H9 (cell line): ENCODE data around the gene ST3GAL5. TPM values are rescaled to one million over a fixed set of nuclear protein-coding genes. Genes with fewer than 3 reads are reported as not detected.
A peak's percentile ranks its signal among the peaks of the same experiment; 100 is the strongest.

Source experiments
- DNase-seq: peaks from one replicate; pipeline ENCODE4 v3.0.0-alpha.2; 2017
- H2AFZ ChIP-seq: one replicate; pipeline ENCODE4 v1.6.1; 2013; ENCODE audit warnings: mild to moderate bottlenecking, low read length, control low read depth, moderate library complexity
- H2AK5ac ChIP-seq: 2 replicates; pipeline ENCODE4 v1.6.1; 2013; ENCODE audit warnings: low read length, control low read depth, mixed read lengths; ENCODE audit not compliant: insufficient read length
- H2BK120ac ChIP-seq: one replicate; pipeline ENCODE4 v1.6.1; 2013; ENCODE audit warnings: low read depth, mild to moderate bottlenecking, low read length, control low read depth, inconsistent platforms; ENCODE audit not compliant: poor library complexity, severe bottlenecking
- H2BK12ac ChIP-seq: 2 replicates; pipeline ENCODE4 v1.6.1; 2013; ENCODE audit warnings: low read length, control low read depth, mixed read lengths, low read depth; ENCODE audit not compliant: insufficient read length
- H2BK15ac ChIP-seq: 2 replicates; pipeline ENCODE4 v1.6.1; 2013; ENCODE audit warnings: low read depth, low read length, control low read depth
- H2BK20ac ChIP-seq: one replicate; pipeline ENCODE4 v1.6.1; 2013; ENCODE audit warnings: low read depth, mild to moderate bottlenecking, low read length, control low read depth, inconsistent platforms; ENCODE audit not compliant: poor library complexity, severe bottlenecking
- H2BK5ac ChIP-seq: 2 replicates; pipeline ENCODE4 v1.6.1; 2013; ENCODE audit warnings: low read length, control low read depth, mixed read lengths; ENCODE audit not compliant: insufficient read length
- H3K14ac ChIP-seq: 2 replicates; pipeline ENCODE4 v1.6.1; 2013; ENCODE audit warnings: low read length, control low read depth; ENCODE audit not compliant: insufficient read depth
- H3K18ac ChIP-seq: 2 replicates; pipeline ENCODE4 v1.6.1; 2013; ENCODE audit warnings: low read depth, mild to moderate bottlenecking, mixed read lengths, low read length, control low read depth; ENCODE audit not compliant: insufficient read length
- H3K23ac ChIP-seq: 2 replicates; pipeline ENCODE4 v1.6.1; 2013; ENCODE audit warnings: low read length, control low read depth, mixed read lengths, low read depth; ENCODE audit not compliant: insufficient read length
- H3K23me2 ChIP-seq: 2 replicates; pipeline ENCODE4 v1.6.1; 2013; ENCODE audit warnings: low read depth, mild to moderate bottlenecking, mixed read lengths, low read length, control low read depth; ENCODE audit not compliant: insufficient read length, poor library complexity, severe bottlenecking
- H3K27ac ChIP-seq: 2 replicates; pipeline ENCODE4 v1.5.1; 2013; ENCODE audit warnings: low read length, control low read depth, mixed read lengths, low read depth; ENCODE audit not compliant: insufficient read length
- H3K27me3 ChIP-seq: 2 replicates; pipeline ENCODE4 v1.6.1; 2013; ENCODE audit warnings: low read length, control low read depth, inconsistent platforms; ENCODE audit not compliant: insufficient read depth
- H3K4ac ChIP-seq: 2 replicates; pipeline ENCODE4 v1.6.1; 2013; ENCODE audit warnings: low read depth, mild to moderate bottlenecking, control low read depth, inconsistent platforms, low read length, moderate library complexity
- H3K4me1 ChIP-seq: 2 replicates; pipeline ENCODE4 v1.6.1; 2013; ENCODE audit warnings: low read length, control low read depth, inconsistent platforms; ENCODE audit not compliant: insufficient read depth
- H3K4me2 ChIP-seq: 2 replicates; pipeline ENCODE4 v1.6.1; 2013; ENCODE audit warnings: low read length, control low read depth, mixed read lengths; ENCODE audit not compliant: insufficient read length, insufficient read depth
- H3K56ac ChIP-seq: 2 replicates; pipeline ENCODE4 v1.6.1; 2013; ENCODE audit warnings: low read depth, mild to moderate bottlenecking, mixed read lengths, low read length, control low read depth; ENCODE audit not compliant: insufficient read length
- H3K79me1 ChIP-seq: 2 replicates; pipeline ENCODE4 v1.6.1; 2013; ENCODE audit warnings: low read depth, mild to moderate bottlenecking, moderate library complexity, low read length, control low read depth, inconsistent platforms; ENCODE audit not compliant: insufficient read depth, poor library complexity, severe bottlenecking
- H3K79me2 ChIP-seq: 2 replicates; pipeline ENCODE4 v1.6.1; 2013; ENCODE audit warnings: low read length, control low read depth, inconsistent platforms; ENCODE audit not compliant: insufficient read depth
- H3K9ac ChIP-seq: 2 replicates; pipeline ENCODE4 v1.6.1; 2013; ENCODE audit warnings: low read length, control low read depth, mixed read lengths; ENCODE audit not compliant: insufficient read length; ENCODE audit errors: extremely low read depth
- H3K9me3 ChIP-seq: one replicate; pipeline ENCODE4 v1.6.1; 2013; ENCODE audit warnings: low read depth, low read length, inconsistent platforms; ENCODE audit not compliant: control insufficient read depth
- H3T11ph ChIP-seq: one replicate; pipeline ENCODE4 v1.6.1; 2013; ENCODE audit warnings: mild to moderate bottlenecking, low read length, control low read depth, inconsistent platforms
- H4K20me1 ChIP-seq: one replicate; pipeline ENCODE4 v1.6.1; 2013; ENCODE audit not compliant: control insufficient read depth, insufficient read length, insufficient read depth
- H4K5ac ChIP-seq: 2 replicates; pipeline ENCODE4 v1.6.1; 2013; ENCODE audit warnings: low read depth, mild to moderate bottlenecking, mixed read lengths, low read length, control low read depth; ENCODE audit not compliant: insufficient read length
- H4K8ac ChIP-seq: replicated peaks from 2 replicates; pipeline ENCODE4 v1.6.1; 2013; ENCODE audit warnings: low read length, control low read depth, mixed read lengths, low read depth; ENCODE audit not compliant: insufficient read length
- H4K91ac ChIP-seq: 2 replicates; pipeline ENCODE4 v1.6.1; 2013; ENCODE audit warnings: low read depth, mild to moderate bottlenecking, moderate library complexity, mixed read lengths, low read length, control low read depth; ENCODE audit not compliant: insufficient read length
- H3K27ac Mint-ChIP-seq, 3 experiments: 2 replicates in 2 of 3; 3 replicates in 1 of 3; pipeline ENCODE4 v1.8.0; 2020 to 2021; ENCODE audit warnings: mixed read lengths in 3 of 3, mild to moderate bottlenecking in 1 of 3, moderate library complexity in 1 of 3
- H3K27me3 Mint-ChIP-seq: 2 replicates; pipeline ENCODE4 v1.8.0; 2021; ENCODE audit warnings: low read depth, mild to moderate bottlenecking, moderate library complexity, mixed read lengths
- H3K36me3 Mint-ChIP-seq, 3 experiments: 2 replicates in 2 of 3; 3 replicates in 1 of 3; pipeline ENCODE4 v1.8.0; 2020 to 2021; ENCODE audit warnings: low read depth in 3 of 3, mixed read lengths in 3 of 3; ENCODE audit not compliant: insufficient read depth in 1 of 3
- H3K4me1 Mint-ChIP-seq, 2 experiments: 2 replicates each; pipeline ENCODE4 v1.8.0; 2020; ENCODE audit warnings: mixed read lengths in 2 of 2
- H3K4me3 Mint-ChIP-seq, 2 experiments: 2 replicates in 1 of 2; 3 replicates in 1 of 2; pipeline ENCODE4 v1.8.0; 2020 to 2021; ENCODE audit warnings: mild to moderate bottlenecking in 2 of 2, mixed read lengths in 2 of 2, moderate library complexity in 1 of 2
- H3K9me3 Mint-ChIP-seq, 2 experiments: 2 replicates in 1 of 2; 3 replicates in 1 of 2; pipeline ENCODE4 v1.8.0; 2020; ENCODE audit warnings: mild to moderate bottlenecking in 2 of 2, mixed read lengths in 2 of 2, moderate library complexity in 1 of 2
- WGBS: extraction: QIAGEN DNeasy Blood & Tissue Kit; methylation state at CpG from one replicate; pipeline ENCODE4 v1.1.7; 2013; ENCODE audit warnings: missing lambda C conversion rate, low lambda C conversion rate, mixed read lengths; ENCODE audit not compliant: insufficient read length; ENCODE audit errors: extremely low coverage; 5-methylcytosine and 5-hydroxymethylcytosine counted together
- total RNA-seq: library from RNA; stranded (reverse); gene quantifications from 2 replicates; pipeline ENCODE4 v1.2.1, GENCODE V29; 2021
- TF ChIP-seq, protein P1 (sequence below): fragments of 200-600 bp; sonication (generic); conservative IDR thresholded peaks from 3 replicates; pipeline ENCODE4 v1.8.0; 2021; ENCODE audit warnings: antibody characterized with exemption, mild to moderate bottlenecking

The ST3GAL5 gene
- total RNA-seq, 1 experiment from 2014 or later: 3.3 TPM

DNA sequence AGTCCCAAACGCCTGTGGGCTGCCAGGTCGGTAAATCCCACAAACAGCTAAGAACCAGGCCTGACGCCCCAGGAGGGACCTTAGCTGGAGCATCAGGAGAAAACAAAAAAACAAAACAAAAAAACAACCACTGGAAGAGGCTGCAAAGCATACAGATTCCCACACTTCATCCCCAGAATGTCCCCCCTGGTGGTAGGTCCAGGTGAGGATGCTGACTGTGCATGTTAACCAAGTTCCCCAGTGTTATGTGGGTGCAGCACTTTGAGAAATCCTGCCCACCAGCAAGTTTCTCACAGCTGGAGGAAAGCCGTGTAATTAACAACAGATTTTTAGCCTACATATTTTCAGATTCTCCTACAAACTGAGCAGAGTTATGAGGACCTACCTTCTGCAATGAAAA, 15.1 kb downstream of the ST3GAL5 start:
- no peak overlapping the region for H3K23ac ChIP-seq
- no peak overlapping the region for H3K14ac ChIP-seq
- H3K18ac ChIP-seq: no peak overlapping the region
- H3T11ph ChIP-seq: no peak overlapping the region
- TF ChIP-seq, protein P1, sequence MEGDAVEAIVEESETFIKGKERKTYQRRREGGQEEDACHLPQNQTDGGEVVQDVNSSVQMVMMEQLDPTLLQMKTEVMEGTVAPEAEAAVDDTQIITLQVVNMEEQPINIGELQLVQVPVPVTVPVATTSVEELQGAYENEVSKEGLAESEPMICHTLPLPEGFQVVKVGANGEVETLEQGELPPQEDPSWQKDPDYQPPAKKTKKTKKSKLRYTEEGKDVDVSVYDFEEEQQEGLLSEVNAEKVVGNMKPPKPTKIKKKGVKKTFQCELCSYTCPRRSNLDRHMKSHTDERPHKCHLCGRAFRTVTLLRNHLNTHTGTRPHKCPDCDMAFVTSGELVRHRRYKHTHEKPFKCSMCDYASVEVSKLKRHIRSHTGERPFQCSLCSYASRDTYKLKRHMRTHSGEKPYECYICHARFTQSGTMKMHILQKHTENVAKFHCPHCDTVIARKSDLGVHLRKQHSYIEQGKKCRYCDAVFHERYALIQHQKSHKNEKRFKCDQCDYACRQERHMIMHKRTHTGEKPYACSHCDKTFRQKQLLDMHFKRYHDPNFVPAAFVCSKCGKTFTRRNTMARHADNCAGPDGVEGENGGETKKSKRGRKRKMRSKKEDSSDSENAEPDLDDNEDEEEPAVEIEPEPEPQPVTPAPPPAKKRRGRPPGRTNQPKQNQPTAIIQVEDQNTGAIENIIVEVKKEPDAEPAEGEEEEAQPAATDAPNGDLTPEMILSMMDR: peak; percentile 53
- no peaks in the 10 kb centered on the region; the same call in 1 of the 2 replicates for H3K4me1 ChIP-seq
- H4K91ac ChIP-seq: no peak overlapping the region
- no peaks in the 10 kb centered on the region for H3K79me1 ChIP-seq
- no peak overlapping the region for H2BK15ac ChIP-seq
- no peaks in the 10 kb centered on the region for H3K23me2 ChIP-seq
- no peak overlapping the region for H2AFZ ChIP-seq
- no peak overlapping the region for H3K4me2 ChIP-seq
- no peaks in the 10 kb centered on the region for H3K9me3 Mint-ChIP-seq
- no peaks in the 10 kb centered on the region for H3K27me3 ChIP-seq
- no peak overlapping the region for H2BK5ac ChIP-seq
- H3K4me3 Mint-ChIP-seq: no peak overlapping the region
- H2BK20ac ChIP-seq: no peak overlapping the region
- H2AK5ac ChIP-seq: no peak overlapping the region
- H3K9me3 ChIP-seq: no peaks in the 10 kb centered on the region
- H3K27ac ChIP-seq: no peak overlapping the region
- H3K27me3 Mint-ChIP-seq: peaks cover 2% of the 10 kb centered on the region
- H3K9ac ChIP-seq: no peak overlapping the region
- WGBS: no CpG with 5 or more reads among the region's 4 CpGs
- H3K4ac ChIP-seq: no peak overlapping the region
- H4K8ac ChIP-seq: no peak overlapping the region
- no peak for DNase-seq
- peaks cover 23 to 30% of the 10 kb centered on the region in 2 experiments for H3K4me1 Mint-ChIP-seq
- no peak overlapping the region for H2BK120ac ChIP-seq
- H4K5ac ChIP-seq: no peak overlapping the region
- H2BK12ac ChIP-seq: no peak overlapping the region
- H3K27ac Mint-ChIP-seq: no peak overlapping the region
- no peak overlapping the region for H3K56ac ChIP-seq
- H3K79me2 ChIP-seq: no peaks in the 10 kb centered on the region
- peaks cover 0 to 1% (median 0%) of the 10 kb centered on the region in 3 experiments; a peak in 1 of 7 replicates for H3K36me3 Mint-ChIP-seq
- H4K20me1 ChIP-seq: no peaks in the 10 kb centered on the region
